ENCODE results near the gene CHADL. TPM values are rescaled to one million over a fixed set of nuclear protein-coding genes. Genes with fewer than 3 reads are reported as not detected.

The CHADL gene
- total RNA-seq, 1 experiment from 2014 or later, result 1.2 TPM

DNA sequence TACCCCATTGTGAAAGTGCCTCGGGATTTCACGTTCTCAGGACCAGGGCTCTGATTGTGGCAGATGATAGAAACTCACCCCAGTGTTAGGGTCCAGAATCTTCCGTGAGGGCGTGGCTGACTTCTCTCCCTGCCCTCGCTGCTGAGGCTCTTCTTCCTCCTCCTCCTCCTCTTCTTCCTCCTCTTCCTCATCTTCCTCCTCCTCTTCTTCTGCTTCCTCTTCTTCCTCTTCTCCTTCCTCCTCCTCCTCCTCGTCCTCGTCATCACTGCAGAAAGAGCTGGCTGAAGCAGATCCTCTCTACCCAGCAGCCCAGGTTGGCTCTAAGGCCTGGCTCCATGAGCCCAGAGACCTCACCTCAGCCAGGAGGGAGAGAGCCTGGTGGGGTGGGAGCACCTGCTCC is 13.5 kb upstream of the CHADL start:
- peaks cover 44% of the 10 kb centered on the region; the same call in 1 of the 2 replicates for H3K36me3 ChIP-seq (ENCODE audit: low read depth, low read length)
- 0 out of 2 replicates have a peak, but pooled peaks cover 2% of the 10 kb centered on the region for H3K79me2 ChIP-seq (ENCODE audit: low read length)
- no peak overlapping the region for H2AFZ ChIP-seq (ENCODE audit: low read length)
- H4K20me1 ChIP-seq (ENCODE audit: low read length), result no peaks in the 10 kb centered on the region
- H3K9me3 ChIP-seq (ENCODE audit: low read length), result no peaks in the 10 kb centered on the region
- H3F3A ChIP-seq (ENCODE audit: low read length, unreplicated experiment), result no peaks in the 10 kb centered on the region
- no peak overlapping the region for H3K9ac ChIP-seq (ENCODE audit: low read length)
- H3K4me2 ChIP-seq (ENCODE audit: low read length), result no peak overlapping the region
- ChIA-PET CTCF (no interaction called here), POLR2A (ENCODE audit: unreplicated experiment) (no interaction called here)
- peaks cover 18% of the 10 kb centered on the region for H3K4me1 ChIP-seq (ENCODE audit: insufficient read depth, low read length)
- DNase-seq (no peak), ATAC-seq (no peak)
- no TSS peak for BruUV-seq (replicated peaks)
- H3K27me3 ChIP-seq (ENCODE audit: low read length), result no peaks in the 10 kb centered on the region
- no peak overlapping the region for H3K27ac ChIP-seq (ENCODE audit: low read length)
- H3K4me3 ChIP-seq (ENCODE audit: low read length), result no peak overlapping the region
- intact Hi-C loops (cut with micrococcal nuclease), result no loop called here
- no peaks in the 10 kb centered on the region for H3K9me2 ChIP-seq (replicated peaks; ENCODE audit: low read length)
- TF ChIP-seq EZH2phosphoT487 (IDR thresholded peaks at IDR 0.05; ENCODE audit: borderline replicate concordance, low read length) (no peak), EZH2 (IDR thresholded peaks at IDR 0.05; ENCODE audit: low read length, unreplicated experiment) (no peak)
- TF ChIP-seq, protein P1, sequence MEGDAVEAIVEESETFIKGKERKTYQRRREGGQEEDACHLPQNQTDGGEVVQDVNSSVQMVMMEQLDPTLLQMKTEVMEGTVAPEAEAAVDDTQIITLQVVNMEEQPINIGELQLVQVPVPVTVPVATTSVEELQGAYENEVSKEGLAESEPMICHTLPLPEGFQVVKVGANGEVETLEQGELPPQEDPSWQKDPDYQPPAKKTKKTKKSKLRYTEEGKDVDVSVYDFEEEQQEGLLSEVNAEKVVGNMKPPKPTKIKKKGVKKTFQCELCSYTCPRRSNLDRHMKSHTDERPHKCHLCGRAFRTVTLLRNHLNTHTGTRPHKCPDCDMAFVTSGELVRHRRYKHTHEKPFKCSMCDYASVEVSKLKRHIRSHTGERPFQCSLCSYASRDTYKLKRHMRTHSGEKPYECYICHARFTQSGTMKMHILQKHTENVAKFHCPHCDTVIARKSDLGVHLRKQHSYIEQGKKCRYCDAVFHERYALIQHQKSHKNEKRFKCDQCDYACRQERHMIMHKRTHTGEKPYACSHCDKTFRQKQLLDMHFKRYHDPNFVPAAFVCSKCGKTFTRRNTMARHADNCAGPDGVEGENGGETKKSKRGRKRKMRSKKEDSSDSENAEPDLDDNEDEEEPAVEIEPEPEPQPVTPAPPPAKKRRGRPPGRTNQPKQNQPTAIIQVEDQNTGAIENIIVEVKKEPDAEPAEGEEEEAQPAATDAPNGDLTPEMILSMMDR (conservative IDR thresholded peaks at IDR 0.05; ENCODE audit: low read depth, low read length), result no peak

DNA sequence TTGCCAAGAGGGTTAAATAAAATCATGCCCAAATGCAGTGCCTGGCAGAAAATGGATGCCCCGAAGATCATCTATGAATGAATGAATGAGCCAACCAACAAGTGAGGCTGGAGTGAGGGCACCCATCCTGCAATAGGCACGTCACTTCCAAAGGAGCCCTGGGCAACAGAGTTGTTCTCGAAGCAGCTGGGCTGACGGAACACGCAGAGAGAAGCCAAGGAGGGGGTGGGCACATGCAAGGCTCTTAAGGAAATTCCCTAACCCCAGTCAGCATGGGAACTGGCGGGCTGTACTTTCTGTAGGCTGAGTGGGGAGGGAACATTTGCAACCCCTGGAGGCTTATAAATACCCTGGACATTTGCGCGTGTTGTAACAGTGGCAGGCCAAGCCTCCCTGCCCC is 11.6 kb upstream of the CHADL start:
- DNase-seq (no peak), ATAC-seq (no peak)
- Histone ChIP-seq H3K9ac (ENCODE audit: low read length) (no peak overlapping the region), H4K20me1 (ENCODE audit: low read length) (no peaks in the 10 kb centered on the region), H3K4me1 (ENCODE audit: insufficient read depth, low read length) (peaks cover 15% of the 10 kb centered on the region), H3K4me3 (ENCODE audit: low read length) (no peak overlapping the region), H3K27ac (ENCODE audit: low read length) (no peak overlapping the region), H3K27me3 (ENCODE audit: low read length) (no peaks in the 10 kb centered on the region), H3F3A (ENCODE audit: low read length, unreplicated experiment) (no peaks in the 10 kb centered on the region), H3K79me2 (ENCODE audit: low read length) (0 out of 2 replicates have a peak, but pooled peaks cover 2% of the 10 kb centered on the region), H3K4me2 (ENCODE audit: low read length) (no peak overlapping the region), H2AFZ (ENCODE audit: low read length) (no peak overlapping the region), H3K9me2 (replicated peaks; ENCODE audit: low read length) (no peaks in the 10 kb centered on the region), H3K36me3 (ENCODE audit: low read depth, low read length) (peaks cover 33% of the 10 kb centered on the region; the same call in 1 of the 2 replicates), H3K9me3 (ENCODE audit: low read length) (no peaks in the 10 kb centered on the region)
- ChIA-PET POLR2A (ENCODE audit: unreplicated experiment) (no interaction called here), CTCF (no interaction called here)
- intact Hi-C loops (cut with micrococcal nuclease), result no loop called here
- no TSS peak for BruUV-seq (replicated peaks)
- TF ChIP-seq, protein P1 (conservative IDR thresholded peaks at IDR 0.05; ENCODE audit: low read depth, low read length), result no peak
- TF ChIP-seq EZH2 (IDR thresholded peaks at IDR 0.05; ENCODE audit: low read length, unreplicated experiment) (no peak), EZH2phosphoT487 (IDR thresholded peaks at IDR 0.05; ENCODE audit: borderline replicate concordance, low read length) (no peak)

DNA sequence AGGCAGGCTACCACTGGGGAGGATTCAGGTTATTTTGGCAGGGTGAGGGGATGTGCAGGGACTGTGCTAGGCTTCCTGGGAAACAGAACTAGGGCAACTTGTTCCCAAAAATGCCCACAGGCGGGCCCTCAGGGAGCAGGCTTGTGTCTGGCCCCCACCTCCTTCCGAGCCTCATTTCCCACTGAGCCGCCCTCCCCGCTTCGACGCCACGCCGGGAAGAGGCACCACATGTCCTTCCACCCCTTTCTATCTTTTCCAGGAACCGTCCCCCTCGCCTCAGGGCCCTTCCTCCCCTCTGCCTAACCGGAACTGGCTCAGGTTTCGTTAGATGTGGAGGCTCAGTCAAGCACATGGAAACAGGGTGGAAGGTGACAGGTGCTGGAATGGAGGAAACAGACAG is 9.4 kb upstream of the CHADL start:
- TF ChIP-seq, protein P1 (conservative IDR thresholded peaks at IDR 0.05; ENCODE audit: low read depth, low read length), result no peak
- no peak for TF ChIP-seq EZH2phosphoT487 (IDR thresholded peaks at IDR 0.05; ENCODE audit: borderline replicate concordance, low read length)
- TF ChIP-seq EZH2 (IDR thresholded peaks at IDR 0.05; ENCODE audit: low read length, unreplicated experiment), result no peak
- Histone ChIP-seq H3K9ac (ENCODE audit: low read length) (no peak overlapping the region), H4K20me1 (ENCODE audit: low read length) (no peaks in the 10 kb centered on the region), H3K4me3 (ENCODE audit: low read length) (no peak overlapping the region), H2AFZ (ENCODE audit: low read length) (no peak overlapping the region), H3K79me2 (ENCODE audit: low read length) (no peaks in the 10 kb centered on the region), H3K4me2 (ENCODE audit: low read length) (no peak overlapping the region), H3K9me2 (replicated peaks; ENCODE audit: low read length) (no peaks in the 10 kb centered on the region), H3K27ac (ENCODE audit: low read length) (no peak overlapping the region), H3K36me3 (ENCODE audit: low read depth, low read length) (peaks cover 28% of the 10 kb centered on the region; the same call in 1 of the 2 replicates), H3K9me3 (ENCODE audit: low read length) (no peaks in the 10 kb centered on the region), H3F3A (ENCODE audit: low read length, unreplicated experiment) (no peaks in the 10 kb centered on the region), H3K27me3 (ENCODE audit: low read length) (no peaks in the 10 kb centered on the region), H3K4me1 (ENCODE audit: insufficient read depth, low read length) (no peaks in the 10 kb centered on the region)
- no TSS peak for BruUV-seq (replicated peaks)
- DNase-seq, result no peak
- intact Hi-C loops (cut with micrococcal nuclease), result no loop called here
- ATAC-seq, result no peak
- ChIA-PET POLR2A (ENCODE audit: unreplicated experiment) (no interaction called here), CTCF (no interaction called here)

Data from PC-3 (cell line).